Measurements from ENCODE around the gene SORBS1.

GRCh38 chr10:95277201-95277570 lies 284.0 kb downstream of the SORBS1 start:
- TF ChIP-seq CTCF (IDR thresholded peaks at IDR 0.05; ENCODE audit: extremely low read depth in 1 of 2, insufficient read depth in 1 of 2, low read depth in 1 of 2, low read length in 2 of 2): no peak
- TF ChIP-seq EZH2 (IDR thresholded peaks at IDR 0.05; ENCODE audit: borderline replicate concordance, low read depth, low read length, severe bottlenecking): no peak
- TF ChIP-seq POLR2A (IDR thresholded peaks at IDR 0.05; ENCODE audit: low read depth, low read length): no peak

All from endothelial cell of umbilical vein (primary cell).